Measurements from ENCODE around the gene COA1.
"Not testable (repeated sequence)": the region's sequence is repeated elsewhere in the genome, so short reads cannot be mapped to it uniquely, and the experiment has no call there.

Gene COA1

GRCh38 chr7:43686991-43687390 lies 42.3 kb downstream of the COA1 start:
- DNase-seq: no peak

- no peak for DNase-seq
Observed at GRCh38 chr7:43680736-43681135, 48.6 kb downstream of the COA1 start.

- DNase-seq: no peak
Observed at GRCh38 chr7:43679210-43680068, 49.9 kb downstream of the COA1 start.

GRCh38 chr7:43678315-43678714 lies 51.0 kb downstream of the COA1 start:
- no peak for DNase-seq

GRCh38 chr7:43677864-43678263 lies 51.5 kb downstream of the COA1 start:
- no peak for DNase-seq

DNA sequence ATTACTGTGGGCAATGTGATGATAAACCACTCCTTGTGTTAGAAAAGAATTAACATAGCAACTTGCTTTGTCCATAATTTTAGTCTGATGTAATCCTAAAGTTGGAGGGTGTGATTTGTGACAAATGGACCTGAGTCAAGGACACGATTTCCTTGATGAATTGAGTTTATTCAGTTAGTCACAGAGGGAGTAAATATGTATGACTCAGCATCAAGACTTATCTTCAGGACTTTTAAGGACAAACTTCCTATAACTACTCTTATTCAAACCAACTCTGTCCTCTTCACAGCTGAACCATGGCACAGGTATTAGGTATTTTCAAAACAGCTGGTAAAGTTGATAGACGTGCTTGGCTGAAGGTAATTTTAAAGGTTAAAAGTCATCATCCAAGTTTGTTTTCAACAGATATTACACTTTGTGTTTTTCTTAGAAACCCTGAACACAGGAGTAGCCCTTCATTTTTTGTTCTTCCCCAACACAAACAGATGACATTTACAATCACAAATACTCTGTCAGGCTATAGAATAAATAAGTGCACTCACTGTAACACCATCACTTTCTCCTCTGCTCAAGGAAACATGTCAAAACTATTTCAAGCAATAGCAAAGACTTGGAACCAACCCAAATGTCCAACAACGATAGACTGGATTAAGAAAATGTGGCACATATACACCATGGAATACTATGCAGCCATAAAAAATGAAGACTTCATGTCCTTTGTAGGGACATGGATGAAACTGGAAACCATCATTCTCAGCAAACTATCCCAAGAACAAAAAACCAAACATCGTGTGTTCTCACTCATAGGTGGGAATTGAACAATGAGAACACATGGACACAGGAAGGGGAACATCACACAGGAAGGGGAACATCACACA lies 54.5 kb downstream of the COA1 start:
- no peak for DNase-seq

- not testable (repeated sequence) for DNase-seq
Observed at GRCh38 chr7:43673243-43673976, 55.9 kb downstream of the COA1 start.

DNA sequence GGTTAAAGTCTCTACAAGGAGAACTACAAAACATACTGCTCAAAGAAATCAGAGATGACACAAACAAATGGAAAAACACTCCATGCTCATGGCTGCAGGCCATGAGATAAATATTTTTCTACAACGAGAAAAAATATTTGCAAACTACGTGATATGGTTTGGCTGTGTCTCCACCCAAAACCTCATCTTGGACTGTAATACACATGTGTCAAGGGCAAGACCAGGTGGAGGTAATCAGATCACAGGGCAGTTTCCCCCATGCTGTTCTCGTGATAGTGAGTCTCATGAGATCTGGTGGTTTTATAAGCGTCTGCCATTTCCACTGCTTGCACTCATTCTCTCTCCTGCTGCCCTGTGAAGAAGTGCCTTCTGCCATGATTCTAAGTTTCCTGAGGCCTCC lies 57.8 kb downstream of the COA1 start:
- DNase-seq: no peak

DNA sequence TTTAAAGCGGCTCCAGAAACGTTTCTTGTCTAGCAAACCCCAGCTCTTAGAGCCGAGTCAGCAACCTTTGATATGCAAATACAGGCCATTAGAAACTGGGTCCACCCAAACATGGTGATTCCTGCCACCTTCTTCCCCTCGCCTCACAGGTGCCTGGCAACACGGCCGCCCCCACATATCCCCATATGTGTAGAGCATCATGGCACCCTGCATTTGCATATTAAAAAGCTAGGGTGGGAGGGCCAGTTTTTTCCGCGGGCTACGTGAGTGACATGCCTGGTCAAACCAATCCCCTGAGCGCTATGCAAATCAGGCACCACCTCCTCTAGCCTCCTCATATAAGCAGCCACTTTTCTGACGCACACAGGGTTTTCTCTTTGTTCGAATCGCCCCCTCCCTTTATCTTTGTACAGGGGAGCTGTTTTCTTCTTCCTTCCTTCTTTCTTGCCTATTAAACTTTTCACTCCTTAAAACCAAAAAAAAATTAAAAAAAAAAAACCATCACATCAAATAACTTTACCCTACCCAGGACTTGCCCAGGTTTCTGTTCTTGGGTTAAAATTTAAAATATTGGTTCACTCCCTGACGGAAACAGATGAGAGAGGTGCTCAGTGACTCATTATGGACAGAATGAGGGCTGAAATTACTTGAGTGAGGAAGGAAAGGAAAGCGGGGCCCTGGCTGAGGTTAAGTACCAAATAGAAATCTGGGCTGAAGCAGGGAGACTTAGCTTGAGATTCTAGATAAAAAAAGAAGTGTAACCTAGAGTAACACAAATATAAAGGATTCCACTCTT lies 59.8 kb downstream of the COA1 start:
- no peak for DNase-seq

- DNase-seq: no peak
Observed at GRCh38 chr7:43668035-43668434, 61.3 kb downstream of the COA1 start.

- DNase-seq: no peak
Observed at GRCh38 chr7:43666938-43667337, 62.4 kb downstream of the COA1 start.

DNA sequence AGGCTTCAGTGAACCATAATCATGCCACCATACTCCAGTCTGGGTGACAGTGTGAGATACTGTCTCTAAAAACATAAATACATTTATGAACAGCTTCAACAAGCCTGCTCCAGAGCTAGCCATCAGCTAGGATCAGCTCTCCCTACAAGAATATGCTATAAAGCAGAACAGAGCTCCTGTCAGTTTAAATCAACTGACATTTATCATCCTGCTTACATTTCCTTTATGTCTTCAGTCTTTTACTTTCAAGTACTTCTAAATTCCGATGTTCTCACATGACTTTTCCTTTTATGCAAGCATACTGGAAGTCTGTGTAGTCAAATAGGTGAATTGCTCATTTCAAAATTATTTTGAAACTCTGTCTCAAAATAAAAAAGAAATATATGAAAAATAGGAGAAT lies 64.6 kb downstream of the COA1 start:
- no peak for DNase-seq

- no peak for DNase-seq
Observed at GRCh38 chr7:43660141-43660540, 69.2 kb downstream of the COA1 start.

GRCh38 chr7:43659549-43659896 lies 69.8 kb downstream of the COA1 start:
- no peak for DNase-seq

- no peak for DNase-seq
Observed at GRCh38 chr7:43658718-43659548, 70.4 kb downstream of the COA1 start.

DNA sequence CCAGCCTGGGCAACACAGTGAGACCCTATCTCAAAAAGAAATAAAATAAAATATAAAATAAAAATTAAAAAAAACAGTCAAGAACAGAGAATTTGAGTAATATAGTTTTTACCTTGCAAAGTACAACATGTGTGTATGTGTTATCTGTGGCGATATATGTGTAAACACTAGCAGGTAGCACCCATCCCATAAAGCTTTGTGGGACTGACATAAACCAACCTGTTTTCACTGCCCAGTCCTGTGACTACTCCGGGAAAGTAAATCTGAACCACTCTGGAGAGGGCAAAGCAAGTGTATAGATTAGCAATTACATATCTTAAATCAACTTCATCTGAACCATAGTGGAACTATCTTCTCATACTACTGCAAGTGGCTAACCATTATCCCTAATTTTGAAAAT lies 72.3 kb downstream of the COA1 start:
- DNase-seq: no peak

DNA sequence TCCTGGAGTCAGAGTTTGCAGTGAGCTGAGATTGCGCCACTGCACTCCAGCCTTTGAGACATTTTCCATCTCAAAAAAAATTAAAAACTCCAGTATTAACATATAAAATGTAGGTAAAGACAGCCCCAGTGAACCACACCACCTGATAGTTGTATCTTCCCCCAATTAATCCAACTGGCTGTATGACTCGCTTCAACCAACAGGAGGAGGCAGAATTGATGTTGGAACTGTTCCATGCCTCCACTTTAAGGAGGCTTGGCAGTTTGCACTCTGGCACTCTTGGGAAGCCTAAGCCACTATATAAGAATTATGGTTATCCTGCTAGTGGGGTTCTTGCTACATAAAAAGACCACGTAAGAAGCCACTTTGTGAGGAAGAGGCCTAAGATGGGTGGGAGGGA lies 73.7 kb downstream of the COA1 start:
- no peak for DNase-seq

- no peak for DNase-seq
Observed at GRCh38 chr7:43653891-43654504, 75.3 kb downstream of the COA1 start.

GRCh38 chr7:43653466-43653865 lies 75.9 kb downstream of the COA1 start:
- no peak for DNase-seq

GRCh38 chr7:43652364-43652763 lies 77.0 kb downstream of the COA1 start:
- no peak for DNase-seq

GRCh38 chr7:43650457-43651052 lies 78.8 kb downstream of the COA1 start:
- no peak for DNase-seq
